Activated CD8-positive, alpha-beta T cell treated with anti-CD3 and anti-CD28 coated beads, Interleukin-2, amount 10 ng/mL, durations not matched to agents 7 days and 5 days (primary cell): ENCODE results near the gene PTPRR. TPM values are rescaled to one million over a fixed set of nuclear protein-coding genes. Genes with fewer than 3 reads are reported as not detected.

Experiments used
- ATAC-seq: fragments of 150-1000 bp; cut with Tn5 transposase; one replicate; pipeline ENCODE4 v1.10.0; 2021; ENCODE audit warnings: moderate library complexity
- CTCF ChIA-PET: fragments of 350-600 bp; sonication (Branson Sonifier 250); formaldehyde crosslinking; loops from one replicate; lab custom pipeline; 2021; ENCODE audit warnings: antibody characterized with exemption; lab: Charles Lee
- POLR2A ChIA-PET: fragments of 350-600 bp; sonication (Branson Sonifier 250); formaldehyde crosslinking; loops from one replicate; lab custom pipeline; 2021; ENCODE audit warnings: antibody characterized with exemption; lab: Charles Lee
- DNase-seq: peaks from one replicate; pipeline ENCODE4 v3.0.0-alpha.2; 2020
- H3K27ac Mint-ChIP-seq: one replicate; pipeline ENCODE4 v1.8.0; 2021; ENCODE audit warnings: mild to moderate bottlenecking, mixed read lengths
- H3K27me3 Mint-ChIP-seq: one replicate; pipeline ENCODE4 v1.8.0; 2021; ENCODE audit warnings: low read depth, mixed read lengths
- H3K36me3 Mint-ChIP-seq: one replicate; pipeline ENCODE4 v1.8.0; 2021; ENCODE audit warnings: low read depth, mixed read lengths
- H3K4me1 Mint-ChIP-seq: one replicate; pipeline ENCODE4 v1.8.0; 2021; ENCODE audit warnings: low read depth, mixed read lengths
- H3K4me3 Mint-ChIP-seq: one replicate; pipeline ENCODE4 v1.8.0; 2021; ENCODE audit warnings: mild to moderate bottlenecking, mixed read lengths
- H3K9me3 Mint-ChIP-seq: one replicate; pipeline ENCODE4 v1.8.0; 2022; ENCODE audit warnings: mixed read lengths; ENCODE audit not compliant: insufficient read depth
- total RNA-seq, 2 experiments: library from RNA; stranded (reverse); gene quantifications; one replicate each; pipeline ENCODE4 v1.2.3, GENCODE V29; 2021

PTPRR gene
- total RNA-seq, 2 experiments from 2014 or later = not detected

DNA sequence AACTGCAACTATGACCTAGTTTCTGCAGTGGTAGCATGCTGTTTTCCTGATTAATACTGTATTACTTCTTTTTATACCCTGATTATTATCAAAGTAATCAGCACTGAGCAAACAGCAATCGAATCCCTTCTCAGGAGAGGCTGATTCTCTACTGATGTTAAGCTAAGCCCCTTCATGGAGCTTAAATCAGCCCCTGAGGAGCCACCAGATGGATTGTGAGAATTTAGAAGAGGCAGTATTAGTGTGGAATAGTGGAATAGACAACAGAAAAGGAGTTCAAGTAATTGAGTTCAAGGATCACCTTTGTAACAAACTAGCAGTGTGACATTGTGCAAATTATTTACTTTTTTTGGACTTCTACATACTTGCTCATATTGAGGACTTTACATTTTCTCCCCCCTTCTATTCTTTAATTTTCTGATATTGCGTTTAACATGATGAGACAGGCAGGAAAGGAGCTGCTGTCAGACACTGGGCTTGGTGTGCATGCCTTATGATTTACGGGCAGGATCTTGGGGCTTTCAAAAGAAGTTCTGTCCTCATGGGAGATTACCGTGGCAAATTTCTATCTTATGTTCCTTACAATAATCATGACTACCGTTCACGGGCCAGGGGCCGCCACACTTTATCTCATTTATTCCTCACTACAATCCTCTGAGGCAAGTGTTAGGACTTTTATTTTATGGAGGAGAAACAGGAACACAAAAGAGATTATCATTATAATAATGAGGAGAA, 68.0 kb downstream of the PTPRR start:
- no peaks in the 10 kb centered on the region for H3K9me3 Mint-ChIP-seq
- no peak for DNase-seq
- ChIA-PET CTCF (no interaction called here), POLR2A (no interaction called here)
- no peaks in the 10 kb centered on the region for H3K4me1 Mint-ChIP-seq
- ATAC-seq = no peak
- H3K4me3 Mint-ChIP-seq = no peak overlapping the region
- no peak overlapping the region for H3K27ac Mint-ChIP-seq
- no peaks in the 10 kb centered on the region for H3K36me3 Mint-ChIP-seq
- no peaks in the 10 kb centered on the region for H3K27me3 Mint-ChIP-seq

GRCh38 chr12:70849265-70849960, 71.1 kb downstream of the PTPRR start:
- Mint-ChIP-seq H3K4me3 (no peak overlapping the region), H3K9me3 (no peaks in the 10 kb centered on the region), H3K27ac (no peak overlapping the region), H3K4me1 (no peaks in the 10 kb centered on the region), H3K36me3 (no peaks in the 10 kb centered on the region), H3K27me3 (no peaks in the 10 kb centered on the region)
- ChIA-PET CTCF (interaction anchor here (0.7 to 1.8 kb wide), 2 partner anchors 10 to 116 kb away, joined by 3 read pairs; no protein-coding TSS in a partner anchor), POLR2A (no interaction called here)
- ATAC-seq = no peak
- no peak for DNase-seq

- no peaks in the 10 kb centered on the region for H3K4me1 Mint-ChIP-seq
- DNase-seq (no peak), ATAC-seq (no peak)
- no peak overlapping the region for H3K27ac Mint-ChIP-seq
- POLR2A ChIA-PET = no interaction called here
- H3K27me3 Mint-ChIP-seq = no peaks in the 10 kb centered on the region
- no peaks in the 10 kb centered on the region for H3K9me3 Mint-ChIP-seq
- CTCF ChIA-PET = no interaction called here
- no peaks in the 10 kb centered on the region for H3K36me3 Mint-ChIP-seq
- no peak overlapping the region for H3K4me3 Mint-ChIP-seq
These were observed 72.7 kb downstream of the PTPRR start for GRCh38 chr12:70847871-70848270.

GRCh38 chr12:70845268-70845667, 75.3 kb downstream of the PTPRR start:
- ChIA-PET CTCF (no interaction called here), POLR2A (no interaction called here)
- DNase-seq (no peak), ATAC-seq (no peak)
- Mint-ChIP-seq H3K27ac (no peak overlapping the region), H3K4me3 (no peak overlapping the region), H3K4me1 (no peaks in the 10 kb centered on the region), H3K27me3 (no peaks in the 10 kb centered on the region), H3K36me3 (no peaks in the 10 kb centered on the region), H3K9me3 (no peaks in the 10 kb centered on the region)

GRCh38 chr12:70843363-70843762, 77.2 kb downstream of the PTPRR start:
- CTCF ChIA-PET = no interaction called here
- H3K27ac Mint-ChIP-seq = no peak overlapping the region
- H3K4me3 Mint-ChIP-seq = no peak overlapping the region
- H3K27me3 Mint-ChIP-seq = no peaks in the 10 kb centered on the region
- ATAC-seq (no peak), DNase-seq (no peak)
- POLR2A ChIA-PET = no interaction called here
- no peaks in the 10 kb centered on the region for H3K4me1 Mint-ChIP-seq
- no peaks in the 10 kb centered on the region for H3K36me3 Mint-ChIP-seq
- H3K9me3 Mint-ChIP-seq = no peaks in the 10 kb centered on the region

GRCh38 chr12:70842942-70843341, 77.6 kb downstream of the PTPRR start:
- Mint-ChIP-seq H3K9me3 (no peaks in the 10 kb centered on the region), H3K4me3 (no peak overlapping the region), H3K36me3 (no peaks in the 10 kb centered on the region), H3K4me1 (no peaks in the 10 kb centered on the region), H3K27me3 (no peaks in the 10 kb centered on the region), H3K27ac (no peak overlapping the region)
- ATAC-seq (no peak), DNase-seq (no peak)
- POLR2A ChIA-PET = no interaction called here
- CTCF ChIA-PET = no interaction called here

DNA sequence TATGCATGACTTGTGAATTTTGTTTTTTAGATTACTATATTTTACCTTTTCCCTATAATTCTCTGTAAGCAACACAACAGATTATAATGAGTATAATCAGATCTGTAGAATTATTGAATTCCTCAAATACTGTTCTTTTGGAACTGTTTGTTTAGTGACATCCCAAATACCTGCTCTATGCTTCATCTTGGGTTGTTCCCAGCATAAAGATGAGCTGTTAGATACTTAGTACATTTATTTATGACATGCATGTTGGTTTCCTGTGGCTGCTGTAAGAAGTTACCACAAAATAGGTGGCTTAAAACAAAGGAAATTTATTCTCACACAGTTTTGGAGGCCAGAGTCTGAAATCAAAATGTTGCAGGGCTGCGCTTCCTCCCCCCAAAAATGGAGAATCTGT, 78.4 kb downstream of the PTPRR start:
- H3K4me1 Mint-ChIP-seq = no peaks in the 10 kb centered on the region
- DNase-seq (no peak), ATAC-seq (no peak)
- H3K36me3 Mint-ChIP-seq = no peaks in the 10 kb centered on the region
- ChIA-PET POLR2A (no interaction called here), CTCF (no interaction called here)
- no peak overlapping the region for H3K27ac Mint-ChIP-seq
- H3K4me3 Mint-ChIP-seq = no peak overlapping the region
- no peaks in the 10 kb centered on the region for H3K27me3 Mint-ChIP-seq
- H3K9me3 Mint-ChIP-seq = no peaks in the 10 kb centered on the region

- H3K27ac Mint-ChIP-seq = no peak overlapping the region
- H3K27me3 Mint-ChIP-seq = no peaks in the 10 kb centered on the region
- ATAC-seq (no peak), DNase-seq (no peak)
- H3K9me3 Mint-ChIP-seq = no peaks in the 10 kb centered on the region
- no peaks in the 10 kb centered on the region for H3K36me3 Mint-ChIP-seq
- ChIA-PET POLR2A (no interaction called here), CTCF (no interaction called here)
- no peak overlapping the region for H3K4me3 Mint-ChIP-seq
- no peaks in the 10 kb centered on the region for H3K4me1 Mint-ChIP-seq
These were observed 79.7 kb downstream of the PTPRR start for GRCh38 chr12:70840656-70841350.

- Mint-ChIP-seq H3K36me3 (no peaks in the 10 kb centered on the region), H3K4me1 (no peaks in the 10 kb centered on the region), H3K27me3 (no peaks in the 10 kb centered on the region), H3K4me3 (no peak overlapping the region), H3K27ac (no peak overlapping the region), H3K9me3 (no peaks in the 10 kb centered on the region)
- CTCF ChIA-PET = no interaction called here
- DNase-seq = no peak
- POLR2A ChIA-PET = no interaction called here
- no peak for ATAC-seq
These were observed 81.0 kb downstream of the PTPRR start for GRCh38 chr12:70839544-70839943.

DNA sequence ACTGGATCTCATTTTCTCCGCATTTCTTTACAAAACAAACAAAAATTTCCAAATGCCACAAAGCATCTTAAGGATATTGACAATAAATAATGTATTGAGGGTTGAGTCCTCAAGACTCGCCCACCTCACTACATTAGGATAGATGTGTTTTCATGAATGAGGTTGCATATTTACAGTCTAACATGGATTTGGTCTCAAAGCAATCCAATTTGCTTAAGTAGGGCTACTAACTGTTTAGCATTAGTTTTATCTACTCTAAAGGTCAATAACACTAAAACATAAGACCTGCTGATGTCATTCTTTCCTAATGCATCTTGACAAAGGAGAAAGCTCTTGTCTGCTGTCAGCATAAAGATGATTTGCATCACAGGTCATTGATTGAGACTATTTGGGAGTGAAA, 82.4 kb downstream of the PTPRR start:
- Mint-ChIP-seq H3K9me3 (no peaks in the 10 kb centered on the region), H3K4me1 (no peaks in the 10 kb centered on the region), H3K27ac (no peak overlapping the region), H3K27me3 (no peaks in the 10 kb centered on the region), H3K4me3 (no peak overlapping the region), H3K36me3 (no peaks in the 10 kb centered on the region)
- no peak for DNase-seq
- ChIA-PET POLR2A (no interaction called here), CTCF (no interaction called here)
- ATAC-seq = no peak

DNA sequence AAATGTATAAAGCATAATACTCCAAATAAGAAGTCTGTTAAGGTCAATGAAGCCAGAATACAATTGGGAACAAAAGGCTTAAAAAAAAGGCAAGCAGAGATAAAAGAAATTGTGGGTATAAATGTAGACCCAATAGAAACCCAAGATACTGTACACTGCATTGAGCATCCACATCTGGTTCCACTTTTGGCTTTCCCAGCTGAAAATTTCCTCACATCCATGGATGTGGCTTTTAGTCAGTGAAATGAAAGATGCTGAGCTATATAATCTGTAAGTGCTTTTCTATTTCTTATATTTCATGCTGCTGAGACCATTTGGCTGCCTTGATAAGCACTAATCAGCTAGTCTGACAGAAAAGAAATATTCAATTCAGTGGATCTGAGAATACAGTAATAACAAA, 83.5 kb downstream of the PTPRR start:
- no peaks in the 10 kb centered on the region for H3K36me3 Mint-ChIP-seq
- ATAC-seq (no peak), DNase-seq (no peak)
- no peak overlapping the region for H3K4me3 Mint-ChIP-seq
- no peak overlapping the region for H3K27ac Mint-ChIP-seq
- H3K27me3 Mint-ChIP-seq = no peaks in the 10 kb centered on the region
- no peaks in the 10 kb centered on the region for H3K9me3 Mint-ChIP-seq
- CTCF ChIA-PET = no interaction called here
- POLR2A ChIA-PET = no interaction called here
- H3K4me1 Mint-ChIP-seq = no peaks in the 10 kb centered on the region

GRCh38 chr12:70835948-70836347, 84.6 kb downstream of the PTPRR start:
- H3K9me3 Mint-ChIP-seq = no peaks in the 10 kb centered on the region

More at GRCh38 chr12:70835948-70836347, 84.6 kb downstream of the PTPRR start:
- POLR2A ChIA-PET = no interaction called here
- H3K27ac Mint-ChIP-seq = no peak overlapping the region
- DNase-seq (no peak), ATAC-seq (no peak)
- H3K27me3 Mint-ChIP-seq = no peaks in the 10 kb centered on the region
- CTCF ChIA-PET = no interaction called here
- no peaks in the 10 kb centered on the region for H3K4me1 Mint-ChIP-seq
- no peak overlapping the region for H3K4me3 Mint-ChIP-seq
- no peaks in the 10 kb centered on the region for H3K36me3 Mint-ChIP-seq
